Nephron (organoid): ENCODE measurements around the gene ZCWPW1.

ENCODE experiments used
- H3K27ac Mint-ChIP-seq, 3 experiments: 2 replicates each; pipeline ENCODE4 v1.8.0; 2020; ENCODE audit warnings: mixed read lengths in 3 of 3, mild to moderate bottlenecking in 2 of 3, moderate library complexity in 1 of 3
- H3K27me3 Mint-ChIP-seq: 2 replicates; pipeline ENCODE4 v1.8.0; 2021; ENCODE audit warnings: low read depth, mild to moderate bottlenecking, moderate library complexity, mixed read lengths
- H3K36me3 Mint-ChIP-seq: 2 replicates; pipeline ENCODE4 v1.8.0; 2020; ENCODE audit warnings: low read depth, mixed read lengths
- H3K4me1 Mint-ChIP-seq: 2 replicates; pipeline ENCODE4 v1.8.0; 2020; ENCODE audit warnings: mixed read lengths
- H3K4me3 Mint-ChIP-seq, 3 experiments: 2 replicates each; pipeline ENCODE4 v1.8.0; 2020; ENCODE audit warnings: mild to moderate bottlenecking in 3 of 3, mixed read lengths in 3 of 3, moderate library complexity in 2 of 3
- H3K9me3 Mint-ChIP-seq: 2 replicates; pipeline ENCODE4 v1.8.0; 2020; ENCODE audit warnings: mixed read lengths
- TF ChIP-seq, protein P1 (sequence below), 3 experiments: fragments of 200-600 bp; sonication (generic); IDR thresholded peaks; one replicate each; pipeline ENCODE4 v1.5.0; 2021; ENCODE audit warnings: antibody characterized with exemption in 3 of 3; ENCODE audit not compliant: unreplicated experiment in 3 of 3

Gene ZCWPW1

GRCh38 chr7:100358857-100359212 lies 69.7 kb downstream of the ZCWPW1 start:
- H3K36me3 Mint-ChIP-seq: peaks cover 63% of the 10 kb centered on the region
- TF ChIP-seq, protein P1, sequence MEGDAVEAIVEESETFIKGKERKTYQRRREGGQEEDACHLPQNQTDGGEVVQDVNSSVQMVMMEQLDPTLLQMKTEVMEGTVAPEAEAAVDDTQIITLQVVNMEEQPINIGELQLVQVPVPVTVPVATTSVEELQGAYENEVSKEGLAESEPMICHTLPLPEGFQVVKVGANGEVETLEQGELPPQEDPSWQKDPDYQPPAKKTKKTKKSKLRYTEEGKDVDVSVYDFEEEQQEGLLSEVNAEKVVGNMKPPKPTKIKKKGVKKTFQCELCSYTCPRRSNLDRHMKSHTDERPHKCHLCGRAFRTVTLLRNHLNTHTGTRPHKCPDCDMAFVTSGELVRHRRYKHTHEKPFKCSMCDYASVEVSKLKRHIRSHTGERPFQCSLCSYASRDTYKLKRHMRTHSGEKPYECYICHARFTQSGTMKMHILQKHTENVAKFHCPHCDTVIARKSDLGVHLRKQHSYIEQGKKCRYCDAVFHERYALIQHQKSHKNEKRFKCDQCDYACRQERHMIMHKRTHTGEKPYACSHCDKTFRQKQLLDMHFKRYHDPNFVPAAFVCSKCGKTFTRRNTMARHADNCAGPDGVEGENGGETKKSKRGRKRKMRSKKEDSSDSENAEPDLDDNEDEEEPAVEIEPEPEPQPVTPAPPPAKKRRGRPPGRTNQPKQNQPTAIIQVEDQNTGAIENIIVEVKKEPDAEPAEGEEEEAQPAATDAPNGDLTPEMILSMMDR (IDR thresholded peaks at IDR 0.05; ENCODE audit: unreplicated experiment in 3 of 3): no peak
- H3K4me3 Mint-ChIP-seq: no peak overlapping the region
- H3K4me1 Mint-ChIP-seq: no peaks in the 10 kb centered on the region
- H3K9me3 Mint-ChIP-seq: no peaks in the 10 kb centered on the region
- no peak overlapping the region for H3K27ac Mint-ChIP-seq
- H3K27me3 Mint-ChIP-seq: no peaks in the 10 kb centered on the region

DNA sequence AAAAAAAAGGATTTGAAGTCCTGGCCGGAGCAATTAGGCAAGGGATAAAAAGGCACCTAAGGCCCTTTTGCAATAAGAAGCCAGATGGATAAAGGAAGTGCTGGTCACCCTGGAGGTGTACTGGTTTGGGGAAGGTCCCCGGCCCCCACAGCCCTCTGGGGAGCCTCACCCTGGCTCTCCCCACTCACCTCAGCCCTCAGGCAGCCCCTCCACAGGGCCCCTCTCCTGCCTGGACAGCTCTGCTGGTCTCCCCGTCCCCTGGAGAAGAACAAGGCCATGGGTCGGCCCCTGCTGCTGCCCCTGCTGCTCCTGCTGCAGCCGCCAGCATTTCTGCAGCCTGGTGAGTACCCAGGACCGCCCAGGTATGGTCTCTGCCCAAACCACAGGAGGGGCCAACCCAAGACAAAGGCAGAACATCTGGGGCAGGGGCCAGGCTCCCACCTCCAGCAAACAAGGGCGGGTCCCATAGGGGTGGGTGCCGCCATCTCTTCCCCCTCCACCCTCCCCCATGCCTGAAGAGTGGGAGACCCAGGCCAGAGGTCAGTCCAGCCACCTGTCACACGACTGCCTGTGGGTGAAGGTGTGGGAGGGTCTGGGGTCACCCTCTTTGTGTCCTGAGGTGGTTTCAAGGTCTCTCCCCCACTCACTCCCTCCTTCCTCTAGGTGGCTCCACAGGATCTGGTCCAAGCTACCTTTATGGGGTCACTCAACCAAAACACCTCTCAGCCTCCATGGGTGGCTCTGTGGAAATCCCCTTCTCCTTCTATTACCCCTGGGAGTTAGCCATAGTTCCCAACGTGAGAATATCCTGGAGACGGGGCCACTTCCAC lies 70.3 kb downstream of the ZCWPW1 start, which contains the start of gene PILRB:
TSS of gene PILRB (plus strand) at position 91 of the 830 bp plus-strand sequence. CDS start at position 277, 186 bp downstream.
- TF ChIP-seq, protein P1 (IDR thresholded peaks at IDR 0.05; ENCODE audit: unreplicated experiment in 3 of 3): no peak
- H3K4me1 Mint-ChIP-seq: no peaks in the 10 kb centered on the region
- no peak within 1 kb of the TSS for H3K4me3 Mint-ChIP-seq
- H3K36me3 Mint-ChIP-seq: peaks cover 58% of the 10 kb centered on the region
- no peaks in the 10 kb centered on the region for H3K9me3 Mint-ChIP-seq
- H3K27me3 Mint-ChIP-seq: no peaks in the 10 kb centered on the region
- H3K27ac Mint-ChIP-seq: no peak within 1 kb of the TSS

- no peak overlapping the region for H3K27ac Mint-ChIP-seq
- TF ChIP-seq, protein P1 (IDR thresholded peaks at IDR 0.05; ENCODE audit: unreplicated experiment in 3 of 3): no peak
- no peak overlapping the region for H3K4me3 Mint-ChIP-seq
- H3K27me3 Mint-ChIP-seq: no peaks in the 10 kb centered on the region
- no peaks in the 10 kb centered on the region for H3K9me3 Mint-ChIP-seq
- peaks cover 47% of the 10 kb centered on the region for H3K36me3 Mint-ChIP-seq
- H3K4me1 Mint-ChIP-seq: no peaks in the 10 kb centered on the region
These were observed 71.4 kb downstream of the ZCWPW1 start for GRCh38 chr7:100357131-100357561.

DNA sequence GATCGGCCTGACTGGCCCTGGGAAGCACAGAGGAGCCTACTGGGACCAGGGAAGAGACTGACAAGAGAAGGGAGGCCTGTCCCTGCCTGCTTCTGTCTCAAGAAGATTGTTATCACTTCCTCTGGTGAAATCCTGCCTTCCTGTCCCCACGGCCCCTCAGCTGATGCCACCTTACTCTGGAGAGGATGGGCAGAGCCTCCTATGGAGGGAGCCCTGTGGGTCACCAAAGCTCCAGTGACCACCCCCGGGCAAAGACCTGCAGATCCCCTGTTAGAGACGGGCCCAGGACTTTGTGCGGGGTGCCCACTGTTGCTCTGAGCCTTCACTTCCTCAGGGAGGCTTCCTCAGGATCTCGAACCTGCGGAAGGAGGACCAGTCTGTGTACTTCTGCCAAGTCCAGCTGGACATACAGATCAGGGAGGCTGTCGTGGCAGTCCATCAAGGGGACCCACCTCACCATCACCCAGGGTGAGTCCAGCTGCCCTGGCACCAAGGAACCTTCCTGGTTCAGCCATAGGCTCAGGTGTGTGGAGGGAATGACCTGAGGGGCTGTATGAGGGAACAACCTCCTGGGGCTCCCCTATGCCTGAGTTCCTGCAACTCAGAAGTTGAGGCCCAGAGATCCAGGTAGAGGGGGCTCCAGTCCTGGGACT lies 72.0 kb downstream of the ZCWPW1 start:
- no peak overlapping the region for H3K27ac Mint-ChIP-seq
- H3K4me1 Mint-ChIP-seq: no peaks in the 10 kb centered on the region
- no peaks in the 10 kb centered on the region for H3K9me3 Mint-ChIP-seq
- peaks cover 42% of the 10 kb centered on the region for H3K36me3 Mint-ChIP-seq
- TF ChIP-seq, protein P1 (IDR thresholded peaks at IDR 0.05; ENCODE audit: unreplicated experiment in 3 of 3): no peak
- H3K27me3 Mint-ChIP-seq: no peaks in the 10 kb centered on the region
- no peak overlapping the region for H3K4me3 Mint-ChIP-seq

DNA sequence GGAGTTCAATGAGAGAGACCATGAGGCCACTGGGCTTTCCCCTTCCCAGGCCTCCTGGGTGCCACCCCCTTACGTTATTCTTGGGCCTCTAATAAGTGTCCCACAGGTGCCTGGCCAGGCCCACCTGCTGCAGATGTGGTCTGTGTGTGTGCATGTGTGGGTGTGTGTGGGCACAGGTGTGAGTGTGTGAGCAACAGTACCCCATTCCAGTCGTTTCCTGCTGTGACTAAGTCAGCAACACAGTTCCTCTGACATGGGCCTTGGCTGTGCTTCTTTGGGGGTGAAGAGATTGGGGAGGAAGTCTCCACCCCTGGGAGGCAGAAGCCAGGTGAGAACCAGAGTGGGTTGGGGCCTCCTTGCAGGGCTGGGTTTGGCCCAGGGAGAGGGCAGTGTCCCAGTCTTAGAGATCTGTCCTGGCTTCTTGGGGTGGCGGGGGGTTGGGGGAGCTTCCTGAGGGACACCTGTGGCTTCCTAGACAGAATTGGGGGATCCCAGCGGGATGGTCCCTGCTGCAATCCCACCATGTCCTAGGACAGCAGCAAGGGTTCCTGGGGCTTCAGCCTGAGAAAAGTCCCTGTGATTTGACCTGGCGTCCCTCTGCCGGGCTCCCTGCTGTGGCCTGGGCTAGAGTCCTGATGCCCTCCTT lies 74.7 kb downstream of the ZCWPW1 start:
- no peaks in the 10 kb centered on the region for H3K4me1 Mint-ChIP-seq
- no peak overlapping the region for H3K4me3 Mint-ChIP-seq
- TF ChIP-seq, protein P1 (IDR thresholded peaks at IDR 0.05; ENCODE audit: unreplicated experiment in 3 of 3): no peak
- no peaks in the 10 kb centered on the region for H3K9me3 Mint-ChIP-seq
- no peaks in the 10 kb centered on the region for H3K27me3 Mint-ChIP-seq
- peaks cover 41% of the 10 kb centered on the region for H3K36me3 Mint-ChIP-seq
- H3K27ac Mint-ChIP-seq: no peak overlapping the region
